ENCODE measurements around the gene CACNA2D4. TPM values are rescaled to one million over a fixed set of nuclear protein-coding genes. Genes with fewer than 3 reads are reported as not detected.
A peak's percentile ranks its signal among the peaks of the same experiment; 100 is the strongest.

Gene CACNA2D4
- total RNA-seq, 1 donor from 2014 or later = 0.87 TPM

- no peak for TF ChIP-seq CTCF (conservative IDR thresholded peaks at IDR 0.05)
- Mint-ChIP-seq H3K27me3 (peaks cover 44% of the 10 kb centered on the region), H3K36me3 (peaks cover 2% of the 10 kb centered on the region), H3K4me1 (ENCODE audit: unreplicated experiment) (peaks cover 18% of the 10 kb centered on the region), H3K4me3 (no peak overlapping the region), H3K27ac (no peak overlapping the region), H3K9me3 (no peaks in the 10 kb centered on the region)
- peak; percentile 67 for DNase-seq (ENCODE audit: extremely low spot score, unreplicated experiment)
Measured at GRCh38 chr12:1927751-1928351, 9.4 kb upstream of the CACNA2D4 start.

GRCh38 chr12:1927051-1927680, 8.7 kb upstream of the CACNA2D4 start:
- peak; percentile 43 for DNase-seq (ENCODE audit: extremely low spot score, unreplicated experiment)
- no peak for TF ChIP-seq CTCF (conservative IDR thresholded peaks at IDR 0.05)
- Mint-ChIP-seq H3K36me3 (no peaks in the 10 kb centered on the region), H3K27me3 (peaks cover 43% of the 10 kb centered on the region), H3K4me3 (no peak overlapping the region), H3K9me3 (no peaks in the 10 kb centered on the region), H3K27ac (no peak overlapping the region), H3K4me1 (ENCODE audit: unreplicated experiment) (peaks cover 14% of the 10 kb centered on the region)

- H3K9me3 Mint-ChIP-seq = no peaks in the 10 kb centered on the region
- H3K27me3 Mint-ChIP-seq = peaks cover 38% of the 10 kb centered on the region
- H3K4me3 Mint-ChIP-seq = no peak overlapping the region
- TF ChIP-seq CTCF (conservative IDR thresholded peaks at IDR 0.05) = no peak
- no peaks in the 10 kb centered on the region for H3K36me3 Mint-ChIP-seq
- peaks cover 10% of the 10 kb centered on the region for H3K4me1 Mint-ChIP-seq (ENCODE audit: unreplicated experiment)
- no peak overlapping the region for H3K27ac Mint-ChIP-seq
- DNase-seq (ENCODE audit: extremely low spot score, unreplicated experiment) = peak; percentile 52
Measured at GRCh38 chr12:1926251-1926657, 7.8 kb upstream of the CACNA2D4 start.

- TF ChIP-seq CTCF (conservative IDR thresholded peaks at IDR 0.05) = no peak
- no peak for DNase-seq (ENCODE audit: extremely low spot score, unreplicated experiment)
- Mint-ChIP-seq H3K9me3 (no peaks in the 10 kb centered on the region), H3K27me3 (peaks cover 38% of the 10 kb centered on the region), H3K27ac (no peak overlapping the region), H3K36me3 (no peaks in the 10 kb centered on the region), H3K4me1 (ENCODE audit: unreplicated experiment) (peaks cover 10% of the 10 kb centered on the region), H3K4me3 (no peak overlapping the region)
Measured at GRCh38 chr12:1925684-1926006, 7.2 kb upstream of the CACNA2D4 start.

GRCh38 chr12:1924996-1925683, 6.7 kb upstream of the CACNA2D4 start:
- no peak overlapping the region for H3K4me3 Mint-ChIP-seq
- no peaks in the 10 kb centered on the region for H3K36me3 Mint-ChIP-seq
- no peak overlapping the region for H3K27ac Mint-ChIP-seq
- peaks cover 36% of the 10 kb centered on the region for H3K27me3 Mint-ChIP-seq
- peak; percentile 51 for DNase-seq (ENCODE audit: extremely low spot score, unreplicated experiment)
- no peak for TF ChIP-seq CTCF (conservative IDR thresholded peaks at IDR 0.05)
- peaks cover 10% of the 10 kb centered on the region for H3K4me1 Mint-ChIP-seq (ENCODE audit: unreplicated experiment)
- no peaks in the 10 kb centered on the region for H3K9me3 Mint-ChIP-seq
